Bronchial epithelial cell (primary cell): ENCODE data around the gene IGF2BP2. TPM values are rescaled to one million over a fixed set of nuclear protein-coding genes. Genes with fewer than 3 reads are reported as not detected.

Experiments
- DNase-seq: peaks from one replicate; pipeline ENCODE4 v3.0.0-alpha.2; 2010; ENCODE audit warnings: low read depth
- FAIRE-seq: peaks from 2 replicates; lab custom pipeline; 2011; peaks lifted over from hg19 to GRCh38; lab: Jason Lieb, UNC
- H3K27me3 ChIP-seq: 2 replicates; pipeline ENCODE4 v1.5.1; 2011; ENCODE audit warnings: low read length; ENCODE audit not compliant: control insufficient read depth, insufficient read depth
- H3K36me3 ChIP-seq: 2 replicates; pipeline ENCODE4 v1.5.1; 2011; ENCODE audit warnings: low read length; ENCODE audit not compliant: control insufficient read depth, insufficient read depth
- H3K4me3 ChIP-seq: 2 replicates; pipeline ENCODE4 v1.5.1; 2011; ENCODE audit warnings: mild to moderate bottlenecking, low read depth, low read length, control low read depth
- CTCF ChIP-seq: IDR thresholded peaks from 2 replicates; pipeline ENCODE4 v1.5.1; 2011; ENCODE audit warnings: mild to moderate bottlenecking, moderate library complexity, low read length, control low read depth, inconsistent platforms; ENCODE audit not compliant: insufficient read depth, severe bottlenecking
- total RNA-seq: library from RNA; depleted of rRNA; stranded (reverse); fragments of >200 nt; gene quantifications from 2 replicates; pipeline ENCODE4 v1.2.1, GENCODE V29; 2014

Gene IGF2BP2
- total RNA-seq, 1 donor from 2014 or later, result 37.1 TPM

GRCh38 chr3:185822221-185823000 lies 2.4 kb downstream of the IGF2BP2 start:
- Histone ChIP-seq H3K36me3 (peaks cover under 1% of the 10 kb centered on the region), H3K27me3 (no peaks in the 10 kb centered on the region), H3K4me3 (peak overlapping the region; percentile 85)
- no peak for TF ChIP-seq CTCF
- no peak for FAIRE-seq
- DNase-seq, result peak; percentile 87

GRCh38 chr3:185820973-185821758 lies 3.7 kb downstream of the IGF2BP2 start:
- Histone ChIP-seq H3K4me3 (peak overlapping the region; percentile 25), H3K27me3 (no peaks in the 10 kb centered on the region), H3K36me3 (no peaks in the 10 kb centered on the region)
- DNase-seq, result peak; percentile 96
- TF ChIP-seq CTCF, result no peak
- peak; percentile 72 for FAIRE-seq

GRCh38 chr3:185818267-185818875 lies 6.5 kb downstream of the IGF2BP2 start:
- no peaks in the 10 kb centered on the region for H3K27me3 ChIP-seq
- DNase-seq (peak; percentile 33), FAIRE-seq (no peak)

GRCh38 chr3:185815391-185816282 lies 9.2 kb downstream of the IGF2BP2 start:
- H3K36me3 ChIP-seq, result peaks cover 3% of the 10 kb centered on the region
- no peaks in the 10 kb centered on the region for H3K27me3 ChIP-seq
- no peak for DNase-seq
- no peak overlapping the region for H3K4me3 ChIP-seq
- no peak for TF ChIP-seq CTCF
- FAIRE-seq, result no peak

More at GRCh38 chr3:185818267-185818875, 6.5 kb downstream of the IGF2BP2 start:
- no peak overlapping the region for H3K4me3 ChIP-seq
- TF ChIP-seq CTCF, result no peak
- H3K36me3 ChIP-seq, result peaks cover 1% of the 10 kb centered on the region

- peaks cover 3% of the 10 kb centered on the region for H3K36me3 ChIP-seq
- DNase-seq (peak; percentile 80), FAIRE-seq (no peak)
- no peak overlapping the region for H3K4me3 ChIP-seq
- no peak for TF ChIP-seq CTCF
- H3K27me3 ChIP-seq, result no peaks in the 10 kb centered on the region
These were observed 11.1 kb downstream of the IGF2BP2 start for GRCh38 chr3:185813691-185814215.
